Measurements from ENCODE around the gene CALML6.
A peak's percentile ranks its signal among the peaks of the same experiment; 100 is the strongest.

CALML6 gene

GRCh38 chr1:1889847-1890505 is 25.1 kb upstream of the CALML6 start:
- no peak for TF ChIP-seq CTCF (IDR thresholded peaks at IDR 0.05; ENCODE audit: insufficient read depth, low read length, poor library complexity, severe bottlenecking)
- H3K4me3 ChIP-seq (replicated peaks; ENCODE audit: low read depth, low read length), result peak overlapping the region; percentile 90
- peak; percentile 71 for DNase-seq (ENCODE audit: extremely low read depth, insufficient read length)
- H3K36me3 ChIP-seq (ENCODE audit: control insufficient read depth, insufficient read depth, low read length), result no peaks in the 10 kb centered on the region; the same call in 1 of the 2 replicates
- H3K27me3 ChIP-seq (replicated peaks; ENCODE audit: control insufficient read depth, insufficient read depth, low read length), result no peaks in the 10 kb centered on the region

- Histone ChIP-seq H3K36me3 (ENCODE audit: control insufficient read depth, insufficient read depth, low read length) (no peaks in the 10 kb centered on the region; the same call in 1 of the 2 replicates), H3K27me3 (replicated peaks; ENCODE audit: control insufficient read depth, insufficient read depth, low read length) (no peaks in the 10 kb centered on the region), H3K4me3 (replicated peaks; ENCODE audit: low read depth, low read length) (peak within 1 kb of the TSS; percentile 90)
- TF ChIP-seq CTCF (IDR thresholded peaks at IDR 0.05; ENCODE audit: insufficient read depth, low read length, poor library complexity, severe bottlenecking), result no peak
- peak; percentile 94 for DNase-seq (ENCODE audit: extremely low read depth, insufficient read length)
These were observed 24.3 kb upstream of the CALML6 start, which contains the start of gene GNB1 for GRCh38 chr1:1890506-1891348. GNB1 (minus strand) TSS chr1:1891087; CDS start chr1:1825453, 65,634 bp downstream.

GRCh38 chr1:1891349-1892078 is 23.5 kb upstream of the CALML6 start:
- H3K36me3 ChIP-seq (ENCODE audit: control insufficient read depth, insufficient read depth, low read length), result no peaks in the 10 kb centered on the region
- TF ChIP-seq CTCF (IDR thresholded peaks at IDR 0.05; ENCODE audit: insufficient read depth, low read length, poor library complexity, severe bottlenecking), result no peak
- H3K4me3 ChIP-seq (replicated peaks; ENCODE audit: low read depth, low read length), result peak overlapping the region; percentile 77
- H3K27me3 ChIP-seq (replicated peaks; ENCODE audit: control insufficient read depth, insufficient read depth, low read length), result no peaks in the 10 kb centered on the region
- DNase-seq (ENCODE audit: extremely low read depth, insufficient read length), result peak; percentile 69

- peak overlapping the region; percentile 77 for H3K4me3 ChIP-seq (replicated peaks; ENCODE audit: low read depth, low read length)
- DNase-seq (ENCODE audit: extremely low read depth, insufficient read length), result no peak
- H3K27me3 ChIP-seq (replicated peaks; ENCODE audit: control insufficient read depth, insufficient read depth, low read length), result no peaks in the 10 kb centered on the region
- no peak for TF ChIP-seq CTCF (IDR thresholded peaks at IDR 0.05; ENCODE audit: insufficient read depth, low read length, poor library complexity, severe bottlenecking)
- H3K36me3 ChIP-seq (ENCODE audit: control insufficient read depth, insufficient read depth, low read length), result no peaks in the 10 kb centered on the region
These were observed 22.8 kb upstream of the CALML6 start for GRCh38 chr1:1892079-1892762.

GRCh38 chr1:1892763-1893120 is 22.3 kb upstream of the CALML6 start:
- Histone ChIP-seq H3K4me3 (replicated peaks; ENCODE audit: low read depth, low read length) (no peak overlapping the region), H3K27me3 (replicated peaks; ENCODE audit: control insufficient read depth, insufficient read depth, low read length) (no peaks in the 10 kb centered on the region), H3K36me3 (ENCODE audit: control insufficient read depth, insufficient read depth, low read length) (no peaks in the 10 kb centered on the region)
- TF ChIP-seq CTCF (IDR thresholded peaks at IDR 0.05; ENCODE audit: insufficient read depth, low read length, poor library complexity, severe bottlenecking), result no peak
- DNase-seq (ENCODE audit: extremely low read depth, insufficient read length), result no peak
